Keratinocyte (primary cell): ENCODE measurements around the gene KCNJ6. TPM values are rescaled to one million over a fixed set of nuclear protein-coding genes. Genes with fewer than 3 reads are reported as not detected.

Source experiments
- DNase-seq: peaks from one replicate; pipeline ENCODE4 v3.0.0-alpha.2; 2011; ENCODE audit warnings: low read depth, missing footprints, low spot score
- FAIRE-seq: peaks from 2 replicates; lab custom pipeline; 2011; peaks lifted over from hg19 to GRCh38; lab: Jason Lieb, UNC
- H2AFZ ChIP-seq: 2 replicates; pipeline ENCODE4 v1.6.0; 2012; ENCODE audit warnings: low read length, control low read depth, inconsistent platforms; ENCODE audit not compliant: control insufficient read depth
- H3K27ac ChIP-seq: 2 replicates; pipeline ENCODE4 v1.5.1; 2011; ENCODE audit warnings: low read length; ENCODE audit not compliant: control insufficient read depth, insufficient read depth
- H3K27me3 ChIP-seq: 3 replicates; pipeline ENCODE4 v1.6.0; 2011; ENCODE audit warnings: low read length; ENCODE audit not compliant: control insufficient read depth, insufficient read depth; ENCODE audit errors: extremely low read depth
- H3K36me3 ChIP-seq, 2 experiments: 2 replicates in 1 of 2; 3 replicates in 1 of 2; pipeline ENCODE4 v1.5.1; 2011; ENCODE audit warnings: low read length in 2 of 2, mild to moderate bottlenecking in 1 of 2; ENCODE audit not compliant: control insufficient read depth in 2 of 2, insufficient read depth in 2 of 2; ENCODE audit errors: extremely low read depth in 1 of 2
- H3K4me1 ChIP-seq: 3 replicates; pipeline ENCODE4 v1.5.1; 2011; ENCODE audit warnings: low read length; ENCODE audit not compliant: control insufficient read depth, insufficient read depth; ENCODE audit errors: extremely low read depth
- H3K4me2 ChIP-seq: 3 replicates; pipeline ENCODE4 v1.6.0; 2011; ENCODE audit warnings: low read depth, low read length; ENCODE audit not compliant: control insufficient read depth, insufficient read depth; ENCODE audit errors: extremely low read depth
- H3K4me3 ChIP-seq, 3 experiments: fragments of 200-600 bp in 1 of 3; sonication (generic) in 1 of 3; 2 replicates in 2 of 3; 3 replicates in 1 of 3; pipeline ENCODE4 v1.5.1; 2011 to 2016; ENCODE audit warnings: low read length in 3 of 3, mild to moderate bottlenecking in 3 of 3, control low read depth in 2 of 3, inconsistent platforms in 1 of 3, low read depth in 1 of 3, mixed read lengths in 1 of 3, mixed run types in 1 of 3, moderate library complexity in 1 of 3; ENCODE audit not compliant: control insufficient read depth in 2 of 3, insufficient read depth in 2 of 3; ENCODE audit errors: extremely low read depth in 1 of 3
- H3K79me2 ChIP-seq: 2 replicates; pipeline ENCODE4 v1.6.0; 2012; ENCODE audit warnings: low read length; ENCODE audit not compliant: control insufficient read depth, insufficient read depth
- H3K9ac ChIP-seq: 3 replicates; pipeline ENCODE4 v1.6.0; 2011; ENCODE audit warnings: low read length; ENCODE audit not compliant: control insufficient read depth, insufficient read depth; ENCODE audit errors: extremely low read depth
- H3K9me1 ChIP-seq: 3 replicates; pipeline ENCODE4 v1.6.0; 2011; ENCODE audit warnings: low read length; ENCODE audit not compliant: control insufficient read depth, insufficient read depth; ENCODE audit errors: extremely low read depth
- H3K9me3 ChIP-seq: 2 replicates; pipeline ENCODE4 v1.5.1; 2012; ENCODE audit warnings: low read depth, low read length; ENCODE audit not compliant: control insufficient read depth
- H4K20me1 ChIP-seq: 3 replicates; pipeline ENCODE4 v1.6.0; 2011; ENCODE audit warnings: low read length; ENCODE audit not compliant: control insufficient read depth, insufficient read depth; ENCODE audit errors: extremely low read depth
- CTCF ChIP-seq, 3 experiments: IDR thresholded peaks in 1 of 3; conservative IDR thresholded peaks in 1 of 3; optimal IDR thresholded peaks in 1 of 3; 2 replicates in 2 of 3; 3 replicates in 1 of 3; pipeline versions ENCODE3 to v1.5.1; 2011; ENCODE audit warnings: low read length in 3 of 3, mild to moderate bottlenecking in 3 of 3, moderate library complexity in 2 of 3, control low read depth in 1 of 3, inconsistent platforms in 1 of 3; ENCODE audit not compliant: insufficient read depth in 2 of 3; ENCODE audit errors: extremely low read depth in 1 of 3
- EZH2 ChIP-seq: IDR thresholded peaks from one replicate; pipeline ENCODE4 v1.6.1; 2012; ENCODE audit warnings: inconsistent platforms, mild to moderate bottlenecking, low read length, moderate library complexity
- dilution Hi-C: fragments of 300-500 bp; cut with MboI; formaldehyde crosslinking; loops from one replicate; pipeline ENCODE4 v1.7.0; 2020; ENCODE audit warnings: low sequenced_read_pairs; ENCODE audit not compliant: extremely low pct_ligation_motif_present
- polyA plus RNA-seq, 5 experiments: library from polyadenylated mRNA; depleted of rRNA in 3 of 5; stranded (reverse) in 3 of 5; stranded (forward) in 1 of 5; unstranded in 1 of 5; fragments of >200 nt; gene quantifications; 1 replicate in 1 of 5; 2 replicates in 3 of 5; 3 replicates in 1 of 5; pipeline versions ENCODE4 v1.2.1 to v1.2.3, GENCODE V29; 2011 to 2012; ENCODE audit warnings: missing spikeins in 2 of 5, low read depth in 1 of 5, low replicate concordance in 1 of 5

The KCNJ6 gene
- polyA plus RNA-seq, 1 donor (not counting 4 experiments of a cell fraction or from before 2014, with no cell fraction given) = not detected

- H3K9me3 ChIP-seq = no peaks in the 10 kb centered on the region
- DNase-seq (no peak), FAIRE-seq (no peak)
- H2AFZ ChIP-seq = no peak overlapping the region
- H3K27ac ChIP-seq = no peak overlapping the region
- no peaks in the 10 kb centered on the region for H3K27me3 ChIP-seq
- H3K4me1 ChIP-seq = peaks cover 39% of the 10 kb centered on the region
- H3K79me2 ChIP-seq = no peaks in the 10 kb centered on the region
- H4K20me1 ChIP-seq = no peaks in the 10 kb centered on the region
- no peaks in the 10 kb centered on the region for H3K36me3 ChIP-seq
- peak overlapping the region; percentile 10 for H3K4me2 ChIP-seq
- H3K9me1 ChIP-seq = no peaks in the 10 kb centered on the region
- dilution Hi-C loops = no loop called here
- H3K9ac ChIP-seq = no peak overlapping the region
- H3K4me3 ChIP-seq = no peak overlapping the region
- TF ChIP-seq EZH2 = no peak
- TF ChIP-seq CTCF (optimal IDR thresholded peaks at IDR 0.05 in 1 of 3, IDR thresholded peaks at IDR 0.05 in 1 of 3, conservative IDR thresholded peaks at IDR 0.05 in 1 of 3; ENCODE audit: extremely low read depth in 1 of 3, insufficient read depth in 2 of 3, low read length in 3 of 3) = no peak
Measured at GRCh38 chr21:37770461-37770860, 145.8 kb downstream of the KCNJ6 start.

GRCh38 chr21:37769656-37770055 lies 146.6 kb downstream of the KCNJ6 start:
- Histone ChIP-seq H3K36me3 (no peaks in the 10 kb centered on the region), H3K9me1 (no peaks in the 10 kb centered on the region), H3K4me3 (no peak overlapping the region), H3K9me3 (no peaks in the 10 kb centered on the region), H4K20me1 (no peaks in the 10 kb centered on the region), H3K4me2 (no peak overlapping the region), H3K27me3 (no peaks in the 10 kb centered on the region), H3K4me1 (peaks cover 47% of the 10 kb centered on the region), H3K27ac (no peak overlapping the region), H2AFZ (no peak overlapping the region), H3K9ac (no peak overlapping the region), H3K79me2 (no peaks in the 10 kb centered on the region)
- TF ChIP-seq CTCF (optimal IDR thresholded peaks at IDR 0.05 in 1 of 3, IDR thresholded peaks at IDR 0.05 in 1 of 3, conservative IDR thresholded peaks at IDR 0.05 in 1 of 3; ENCODE audit: extremely low read depth in 1 of 3, insufficient read depth in 2 of 3, low read length in 3 of 3) (no peak), EZH2 (no peak)
- no peak for DNase-seq
- no peak for FAIRE-seq
- dilution Hi-C loops = no loop called here
